ENCODE data around the gene MAGEB3. TPM values are rescaled to one million over a fixed set of nuclear protein-coding genes. Genes with fewer than 3 reads are reported as not detected.
"Not testable (repeated sequence)": the region's sequence is repeated elsewhere in the genome, so short reads cannot be mapped to it uniquely, and the experiment has no call there.

Gene MAGEB3
- total and polyA plus RNA-seq, 2 donors (not counting 3 experiments of a cell fraction or from before 2014, with no cell fraction given), result not detected

- H3K9ac ChIP-seq (replicated peaks; ENCODE audit: extremely low read depth, insufficient read depth, low read length), result no peak overlapping the region
- H3K9me3 ChIP-seq (replicated peaks; ENCODE audit: control insufficient read depth, insufficient read depth, low read length), result no peaks in the 10 kb centered on the region
- H3K4me1 ChIP-seq (ENCODE audit: control insufficient read depth, extremely low read depth, insufficient read depth, low read length), result no peaks in the 10 kb centered on the region
- FAIRE-seq, result no peak
- H3K27ac ChIP-seq (ENCODE audit: insufficient read depth, low read depth, low read length), result no peak overlapping the region
- no peaks in the 10 kb centered on the region for H3K9me1 ChIP-seq (replicated peaks; ENCODE audit: control insufficient read depth, extremely low read depth, insufficient read depth, low read length)
- dilution Hi-C loops (cut with MboI; ENCODE audit: extremely low pct_ligation_motif_present, low sequenced_read_pairs) (no loop called here), intact Hi-C loops (cut with micrococcal nuclease) (no loop called here)
- H2AFZ ChIP-seq (ENCODE audit: low read depth, low read length), result no peak overlapping the region
- ChIA-PET POLR2A (no interaction called here), CTCF (no interaction called here)
- no peaks in the 10 kb centered on the region for H3K36me3 ChIP-seq (ENCODE audit: control insufficient read depth in 2 of 2, extremely low read depth in 1 of 2, insufficient read depth in 2 of 2, low read length in 2 of 2)
- H3K4me3 ChIP-seq (replicated peaks in 1 of 3; ENCODE audit: insufficient read depth in 1 of 3, low read depth in 1 of 3, low read length in 3 of 3), result no peak overlapping the region
- no peaks in the 10 kb centered on the region for H4K20me1 ChIP-seq (replicated peaks; ENCODE audit: control insufficient read depth, extremely low read depth, insufficient read depth, low read length)
- DNase-seq (ENCODE audit: low read depth, low spot score), result no peak
- no peaks in the 10 kb centered on the region for H3K27me3 ChIP-seq (ENCODE audit: control insufficient read depth in 2 of 2, insufficient read depth in 2 of 2, low read length in 2 of 2)
- BruUV-seq (replicated peaks), result no TSS peak
- no peak overlapping the region for H3K4me2 ChIP-seq (ENCODE audit: insufficient read depth, low read length)
- TF ChIP-seq EZH2 (IDR thresholded peaks at IDR 0.05; ENCODE audit: borderline replicate concordance, low read depth, low read length, severe bottlenecking) (no peak), FOS (IDR thresholded peaks at IDR 0.05; ENCODE audit: borderline replicate concordance, insufficient read depth, low read length) (no peak), POLR2A (IDR thresholded peaks at IDR 0.05; ENCODE audit: low read depth, low read length) (no peak), CTCF (IDR thresholded peaks at IDR 0.05; ENCODE audit: extremely low read depth in 1 of 2, insufficient read depth in 1 of 2, low read depth in 1 of 2, low read length in 2 of 2) (no peak), POLR2AphosphoS5 (IDR thresholded peaks at IDR 0.05; ENCODE audit: insufficient read depth, low read depth, low read length) (no peak), GATA2 (IDR thresholded peaks at IDR 0.05; ENCODE audit: insufficient read depth, insufficient read length, low read depth, low read length) (no peak)
- no peaks in the 10 kb centered on the region for H3K79me2 ChIP-seq (ENCODE audit: control insufficient read depth, insufficient read depth, low read length)
Observed at GRCh38 chrX:30190426-30190825, 40.0 kb upstream of the MAGEB3 start.

GRCh38 chrX:30193910-30194309 is 36.5 kb upstream of the MAGEB3 start:
- H3K4me1 ChIP-seq (ENCODE audit: control insufficient read depth, extremely low read depth, insufficient read depth, low read length); H3K9me3 ChIP-seq (replicated peaks; ENCODE audit: control insufficient read depth, insufficient read depth, low read length); FAIRE-seq; CTCF ChIA-PET; H2AFZ ChIP-seq (ENCODE audit: low read depth, low read length); H3K4me3 ChIP-seq (replicated peaks in 1 of 3; ENCODE audit: insufficient read depth in 1 of 3, low read depth in 1 of 3, low read length in 3 of 3); DNase-seq (ENCODE audit: low read depth, low spot score); H3K9me1 ChIP-seq (replicated peaks; ENCODE audit: control insufficient read depth, extremely low read depth, insufficient read depth, low read length); H3K27ac ChIP-seq (ENCODE audit: insufficient read depth, low read depth, low read length); BruUV-seq (replicated peaks); dilution Hi-C loops (cut with MboI; ENCODE audit: extremely low pct_ligation_motif_present, low sequenced_read_pairs); intact Hi-C loops (cut with micrococcal nuclease); H3K9ac ChIP-seq (replicated peaks; ENCODE audit: extremely low read depth, insufficient read depth, low read length); H3K79me2 ChIP-seq (ENCODE audit: control insufficient read depth, insufficient read depth, low read length); H3K27me3 ChIP-seq (ENCODE audit: control insufficient read depth in 2 of 2, insufficient read depth in 2 of 2, low read length in 2 of 2); H4K20me1 ChIP-seq (replicated peaks; ENCODE audit: control insufficient read depth, extremely low read depth, insufficient read depth, low read length); H3K36me3 ChIP-seq (ENCODE audit: control insufficient read depth in 2 of 2, extremely low read depth in 1 of 2, insufficient read depth in 2 of 2, low read length in 2 of 2); H3K4me2 ChIP-seq (ENCODE audit: insufficient read depth, low read length); POLR2A ChIA-PET: not testable (repeated sequence)
